GM23248 (cell line): ENCODE measurements around the gene PKN3. TPM values are rescaled to one million over a fixed set of nuclear protein-coding genes. Genes with fewer than 3 reads are reported as not detected.
A peak's percentile ranks its signal among the peaks of the same experiment; 100 is the strongest.
"Not testable (repeated sequence)": the region's sequence is repeated elsewhere in the genome, so short reads cannot be mapped to it uniquely, and the experiment has no call there.

Source experiments
- DNase-seq: peaks from one replicate; pipeline ENCODE4 v3.0.0-alpha.2; 2015
- H2AFZ ChIP-seq: fragments of 200-600 bp; sonication (generic); 2 replicates; pipeline ENCODE4 v1.6.1; 2016; ENCODE audit warnings: antibody characterized with exemption
- H3F3A ChIP-seq: fragments of 200-600 bp; sonication (generic); 2 replicates; pipeline ENCODE4 v1.6.1; 2016; ENCODE audit warnings: mild to moderate bottlenecking, antibody characterized with exemption, mixed run types; ENCODE audit not compliant: insufficient read depth
- H3K27ac ChIP-seq: fragments of 200-600 bp; sonication (generic); 2 replicates; pipeline ENCODE4 v1.5.1; 2016; ENCODE audit warnings: mild to moderate bottlenecking
- H3K27me3 ChIP-seq: fragments of 200-600 bp; sonication (generic); replicated peaks from 2 replicates; pipeline ENCODE4 v1.6.1; 2016; ENCODE audit warnings: mild to moderate bottlenecking; ENCODE audit not compliant: insufficient read depth
- H3K36me3 ChIP-seq: fragments of 200-600 bp; sonication (generic); 2 replicates; pipeline ENCODE4 v1.6.1; 2016; ENCODE audit warnings: low read depth, mild to moderate bottlenecking
- H3K4me1 ChIP-seq: fragments of 200-600 bp; sonication (generic); 2 replicates; pipeline ENCODE4 v1.6.1; 2016; ENCODE audit warnings: mild to moderate bottlenecking; ENCODE audit not compliant: insufficient read depth
- H3K4me2 ChIP-seq: fragments of 200-600 bp; sonication (generic); one replicate; pipeline ENCODE4 v1.6.1; 2016; ENCODE audit warnings: mild to moderate bottlenecking; ENCODE audit not compliant: unreplicated experiment
- H3K4me3 ChIP-seq: fragments of 200-600 bp; sonication (generic); 2 replicates; pipeline ENCODE4 v1.5.1; 2016; ENCODE audit warnings: mild to moderate bottlenecking
- H3K79me2 ChIP-seq: fragments of 200-600 bp; sonication (generic); 2 replicates; pipeline ENCODE4 v1.6.1; 2016; ENCODE audit warnings: mild to moderate bottlenecking; ENCODE audit not compliant: insufficient read depth
- H3K9ac ChIP-seq: fragments of 200-600 bp; sonication (generic); 2 replicates; pipeline ENCODE4 v1.6.1; 2016; ENCODE audit warnings: mild to moderate bottlenecking
- H3K9me2 ChIP-seq: fragments of 200-600 bp; sonication (generic); 2 replicates; pipeline ENCODE4 v1.6.1; 2016; ENCODE audit warnings: mixed run types, mild to moderate bottlenecking, moderate library complexity; ENCODE audit not compliant: insufficient read depth
- H3K9me3 ChIP-seq: fragments of 200-600 bp; sonication (generic); one replicate; pipeline ENCODE4 v1.6.1; 2017; ENCODE audit warnings: low read depth
- H4K20me1 ChIP-seq: fragments of 200-600 bp; sonication (generic); 2 replicates; pipeline ENCODE4 v1.6.0; 2016; ENCODE audit not compliant: insufficient read depth
- EZH2 ChIP-seq: fragments of 200-600 bp; sonication (generic); IDR thresholded peaks from 2 replicates; pipeline ENCODE4 v1.6.1; 2018; ENCODE audit warnings: antibody characterized with exemption, mild to moderate bottlenecking; ENCODE audit not compliant: insufficient read depth, poor library complexity, severe bottlenecking
- EZH2phosphoT487 ChIP-seq: fragments of 200-600 bp; sonication (generic); IDR thresholded peaks from 2 replicates; pipeline ENCODE4 v1.6.1; 2018; ENCODE audit warnings: antibody characterized with exemption, moderate library complexity, mild to moderate bottlenecking, low read depth; ENCODE audit not compliant: insufficient read depth
- WGBS, 2 experiments: methylation state at CpG; one replicate each; pipeline ENCODE4 v1.1.6; 2015 to 2017; ENCODE audit warnings: low lambda C conversion rate in 2 of 2, low coverage in 1 of 2; ENCODE audit errors: missing lambda C conversion rate in 2 of 2; 5-methylcytosine and 5-hydroxymethylcytosine counted together
- in situ Hi-C: fragments of 300-500 bp; cut with MboI; formaldehyde crosslinking; loops from 2 replicates; pipeline ENCODE4 v1.15.0; 2020
- polyA plus RNA-seq: library from polyadenylated mRNA; unstranded; fragments of >200 nt; fragmentation: Nextera tagmentation; extraction: Ambion mirVana; gene quantifications from 2 replicates; pipeline ENCODE4 v1.2.1, GENCODE V29; 2016
- total RNA-seq: library from RNA; depleted of rRNA; stranded (reverse); fragments of >200 nt; shearing (Covaris generic); gene quantifications from 2 replicates; pipeline ENCODE4 v1.2.3, GENCODE V29; 2014

Gene PKN3
- total and polyA plus RNA-seq, 2 experiments from 2014 or later = 0.95 to 2.1 TPM

- in situ Hi-C loops = no loop called here
- peak overlapping the region; percentile 90 for H2AFZ ChIP-seq
- peak overlapping the region; percentile 95 for H3K4me2 ChIP-seq
- H3K79me2 ChIP-seq = peaks cover 8% of the 10 kb centered on the region
- H3K9ac ChIP-seq = peak overlapping the region; percentile 92
- H3K4me3 ChIP-seq = peak overlapping the region; percentile 77
- H3K4me1 ChIP-seq = no peaks in the 10 kb centered on the region
- H3F3A ChIP-seq = peaks cover 6% of the 10 kb centered on the region; the same call in 1 of the 2 replicates
- no peaks in the 10 kb centered on the region for H3K9me3 ChIP-seq
- no peaks in the 10 kb centered on the region for H4K20me1 ChIP-seq
- H3K36me3 ChIP-seq = no peaks in the 10 kb centered on the region
- peak overlapping the region; percentile 96 for H3K27ac ChIP-seq
- no peak for DNase-seq
- TF ChIP-seq EZH2 (no peak), EZH2phosphoT487 (no peak)
- 95% methylated on average over 13 of the region's 13 CpGs for WGBS, 2 experiments
- H3K9me2 ChIP-seq = no peaks in the 10 kb centered on the region
- H3K27me3 ChIP-seq = no peaks in the 10 kb centered on the region
Measured at GRCh38 chr9:128657344-128657704, 45.0 kb upstream of the PKN3 start.

- H3K79me2 ChIP-seq = peaks cover 8% of the 10 kb centered on the region
- no peaks in the 10 kb centered on the region for H3K36me3 ChIP-seq
- no peak overlapping the region for H3K4me3 ChIP-seq
- no peak overlapping the region for H3K27ac ChIP-seq
- no peak overlapping the region for H3K4me2 ChIP-seq
- TF ChIP-seq EZH2 (no peak), EZH2phosphoT487 (no peak)
- H3K27me3 ChIP-seq = no peaks in the 10 kb centered on the region
- peaks cover 6% of the 10 kb centered on the region; the same call in 1 of the 2 replicates for H3F3A ChIP-seq
- no peak overlapping the region for H3K9ac ChIP-seq
- H2AFZ ChIP-seq = no peak overlapping the region; the same call in 1 of the 2 replicates
- in situ Hi-C loops = no loop called here
- no peak for DNase-seq
- H3K9me2 ChIP-seq = no peaks in the 10 kb centered on the region
- no peaks in the 10 kb centered on the region for H4K20me1 ChIP-seq
- no peaks in the 10 kb centered on the region for H3K9me3 ChIP-seq
- H3K4me1 ChIP-seq = no peaks in the 10 kb centered on the region
- 84 to 95% methylated on average over 3 of the region's 3 CpGs for WGBS, 2 experiments
Measured at GRCh38 chr9:128657796-128658195, 44.5 kb upstream of the PKN3 start.

GRCh38 chr9:128666481-128666941, 35.8 kb upstream of the PKN3 start:
- H3K9ac ChIP-seq, H3K9me2 ChIP-seq, H2AFZ ChIP-seq, H3K4me3 ChIP-seq, H4K20me1 ChIP-seq, H3K9me3 ChIP-seq, H3K36me3 ChIP-seq, H3K4me2 ChIP-seq, H3F3A ChIP-seq, in situ Hi-C loops, H3K79me2 ChIP-seq, H3K27me3 ChIP-seq: not testable (repeated sequence)
- peaks cover 10% of the 10 kb centered on the region for H3K4me1 ChIP-seq
- 90 to 92% methylated on average over 8 of the region's 8 CpGs for WGBS, 2 experiments
- H3K27ac ChIP-seq = 0 out of 2 replicates have a peak overlapping the region, but pooled peaks have one; percentile 1
- DNase-seq = peak; percentile 68

- Histone ChIP-seq H3K9me3 (no peaks in the 10 kb centered on the region), H3K27ac (no peak overlapping the region), H3K79me2 (no peaks in the 10 kb centered on the region), H3K36me3 (no peaks in the 10 kb centered on the region), H3F3A (no peaks in the 10 kb centered on the region), H3K27me3 (no peaks in the 10 kb centered on the region), H4K20me1 (no peaks in the 10 kb centered on the region), H3K4me2 (no peak overlapping the region), H3K9me2 (no peaks in the 10 kb centered on the region), H3K4me3 (no peak overlapping the region), H3K9ac (no peak overlapping the region), H3K4me1 (peaks cover 10% of the 10 kb centered on the region), H2AFZ (no peak overlapping the region)
- TF ChIP-seq EZH2phosphoT487 (no peak), EZH2 (no peak)
- no peak for DNase-seq
- in situ Hi-C loops = no loop called here
- 94 to 99% methylated on average over 6 of the region's 6 CpGs for WGBS, 2 experiments
Measured at GRCh38 chr9:128669786-128670185, 32.5 kb upstream of the PKN3 start.

GRCh38 chr9:128675382-128675781, 26.9 kb upstream of the PKN3 start:
- H4K20me1 ChIP-seq = no peaks in the 10 kb centered on the region
- H3K36me3 ChIP-seq = no peaks in the 10 kb centered on the region
- no peaks in the 10 kb centered on the region for H3K4me1 ChIP-seq
- 95 to 97% methylated on average over 4 of the region's 4 CpGs for WGBS, 2 experiments
- no peak overlapping the region for H3K9ac ChIP-seq
- H3K27me3 ChIP-seq = no peaks in the 10 kb centered on the region
- no peak overlapping the region for H3K27ac ChIP-seq
- H3K9me3 ChIP-seq = no peaks in the 10 kb centered on the region
- in situ Hi-C loops = no loop called here
- no peak for DNase-seq
- no peak overlapping the region for H2AFZ ChIP-seq
- H3K4me3 ChIP-seq = no peak overlapping the region
- TF ChIP-seq EZH2phosphoT487 (no peak), EZH2 (no peak)
- H3K9me2 ChIP-seq = no peaks in the 10 kb centered on the region
- H3K4me2 ChIP-seq = no peak overlapping the region
- no peaks in the 10 kb centered on the region for H3K79me2 ChIP-seq
- no peaks in the 10 kb centered on the region for H3F3A ChIP-seq
